Activated CD4-positive, CD25-positive, alpha-beta regulatory T cell treated with anti-CD3 and anti-CD28 coated beads, Interleukin-2, amount 50 U/mL, for 16 hours (primary cell): Measurements from ENCODE around the gene SMIM10L1.

Experiments used
- DNase-seq: peaks from one replicate; pipeline ENCODE4 v3.0.0-alpha.2; 2020; ENCODE audit warnings: low read depth, low spot score

SMIM10L1 gene

GRCh38 chr12:11186837-11187236, 15.8 kb downstream of the SMIM10L1 start, which contains the start of gene TAS2R42:
Gene TAS2R42, minus strand, starts transcription at chr12:11186937. Its CDS starts 0 bp downstream, at chr12:11186937.
- no peak for DNase-seq

DNA sequence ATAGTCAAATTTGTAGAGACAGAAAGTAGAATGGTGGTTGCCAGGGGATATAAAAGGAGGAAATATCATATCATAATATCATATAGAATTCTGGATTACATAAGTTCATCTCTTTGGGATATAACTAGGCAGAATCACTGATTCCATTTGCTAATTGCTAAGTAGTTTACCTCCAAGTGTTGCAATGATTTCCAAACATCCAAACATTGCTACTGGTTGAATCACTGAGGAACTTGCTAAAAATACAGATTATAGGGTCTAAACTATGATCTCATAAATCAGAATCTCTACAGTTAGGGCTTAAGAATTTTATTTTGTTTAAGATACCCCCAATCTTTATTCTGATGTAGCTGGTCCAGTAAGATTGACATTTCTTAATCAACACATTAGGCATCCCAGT, 31.8 kb downstream of the SMIM10L1 start:
- DNase-seq, result no peak

DNA sequence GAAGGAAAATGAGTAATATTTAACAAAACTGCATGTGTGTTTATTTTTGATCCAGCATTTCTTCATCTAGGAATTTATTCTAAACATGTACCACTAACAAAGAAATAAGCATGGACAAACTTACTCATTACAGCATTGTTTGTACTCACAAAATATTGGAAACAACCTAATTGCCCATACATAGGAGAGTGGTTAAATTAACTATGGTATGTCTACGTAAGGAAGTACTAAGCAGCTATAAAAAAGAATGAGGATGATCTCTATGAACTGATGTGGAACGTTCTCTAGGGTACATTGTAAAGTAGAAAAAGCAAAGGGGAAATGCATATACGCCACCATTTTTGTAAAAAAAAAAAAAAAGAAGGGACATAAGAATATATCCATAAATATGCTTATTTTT, 33.2 kb downstream of the SMIM10L1 start:
- no peak for DNase-seq

GRCh38 chr12:11209113-11209512, 38.1 kb downstream of the SMIM10L1 start:
- DNase-seq, result no peak
